ENCODE data around the gene CD160.
"Not testable (repeated sequence)": the region's sequence is repeated elsewhere in the genome, so short reads cannot be mapped to it uniquely, and the experiment has no call there.

DNA sequence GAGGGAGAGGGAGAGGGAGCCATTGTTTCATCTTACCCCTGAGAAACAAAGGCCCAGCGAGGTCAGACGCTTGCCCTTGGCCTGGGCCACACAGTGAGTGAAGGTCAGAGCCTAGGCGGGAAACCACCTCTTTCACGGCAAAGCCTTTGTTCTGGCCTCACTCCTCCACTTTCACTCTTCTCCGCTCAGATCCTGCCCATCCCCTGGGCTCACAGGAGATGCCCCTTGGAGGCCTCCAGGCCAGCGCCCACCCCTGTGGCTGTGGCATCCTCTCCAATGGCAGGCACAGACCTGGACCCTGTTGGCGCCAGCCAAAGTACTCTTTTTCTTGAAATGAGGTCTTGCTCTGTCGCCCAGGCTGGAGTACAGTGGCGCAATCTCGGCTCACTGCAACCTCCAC is 48.7 kb downstream of the CD160 start:
- TF ChIP-seq, protein P1, sequence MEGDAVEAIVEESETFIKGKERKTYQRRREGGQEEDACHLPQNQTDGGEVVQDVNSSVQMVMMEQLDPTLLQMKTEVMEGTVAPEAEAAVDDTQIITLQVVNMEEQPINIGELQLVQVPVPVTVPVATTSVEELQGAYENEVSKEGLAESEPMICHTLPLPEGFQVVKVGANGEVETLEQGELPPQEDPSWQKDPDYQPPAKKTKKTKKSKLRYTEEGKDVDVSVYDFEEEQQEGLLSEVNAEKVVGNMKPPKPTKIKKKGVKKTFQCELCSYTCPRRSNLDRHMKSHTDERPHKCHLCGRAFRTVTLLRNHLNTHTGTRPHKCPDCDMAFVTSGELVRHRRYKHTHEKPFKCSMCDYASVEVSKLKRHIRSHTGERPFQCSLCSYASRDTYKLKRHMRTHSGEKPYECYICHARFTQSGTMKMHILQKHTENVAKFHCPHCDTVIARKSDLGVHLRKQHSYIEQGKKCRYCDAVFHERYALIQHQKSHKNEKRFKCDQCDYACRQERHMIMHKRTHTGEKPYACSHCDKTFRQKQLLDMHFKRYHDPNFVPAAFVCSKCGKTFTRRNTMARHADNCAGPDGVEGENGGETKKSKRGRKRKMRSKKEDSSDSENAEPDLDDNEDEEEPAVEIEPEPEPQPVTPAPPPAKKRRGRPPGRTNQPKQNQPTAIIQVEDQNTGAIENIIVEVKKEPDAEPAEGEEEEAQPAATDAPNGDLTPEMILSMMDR (IDR thresholded peaks at IDR 0.05; ENCODE audit: borderline replicate concordance, extremely low read depth, low read length, poor library complexity, severe bottlenecking), result not testable (repeated sequence)
- TF ChIP-seq EZH2 (IDR thresholded peaks at IDR 0.05; ENCODE audit: borderline replicate concordance, low read depth, low read length, severe bottlenecking), result not testable (repeated sequence)
